Measurements from ENCODE around the gene ATAD3B. TPM values are rescaled to one million over a fixed set of nuclear protein-coding genes. Genes with fewer than 3 reads are reported as not detected.
"Not testable (repeated sequence)": the region's sequence is repeated elsewhere in the genome, so short reads cannot be mapped to it uniquely, and the experiment has no call there.

Gene ATAD3B
- total and polyA plus RNA-seq, 10 of the 15 experiments (the other 5 are each of a cell fraction or from before 2014, with no cell fraction given): 0.03 to 38.8 (median 23.8) TPM

- intact Hi-C loops (cut with micrococcal nuclease; ENCODE audit: unreplicated experiment) (loop anchor here (2.0 to 10.0 kb wide), 2 partner anchors 64 to 130 kb away; partner anchors contain the start of gene AURKAIP1), in situ Hi-C loops (cut with MboI) (loop anchor here (5.0 kb wide), 1 partner anchor 103 kb away; no protein-coding TSS in a partner anchor)
- not testable (repeated sequence) for H3K9ac ChIP-seq (ENCODE audit: control insufficient read depth, insufficient read depth, low read length); H3K36me3 ChIP-seq (ENCODE audit: control insufficient read depth in 2 of 2, insufficient read depth in 2 of 2, low read length in 1 of 2); H3K27me3 ChIP-seq (replicated peaks in 1 of 2; ENCODE audit: control insufficient read depth in 2 of 2, insufficient read depth in 2 of 2, low read length in 1 of 2); H3K79me2 ChIP-seq (ENCODE audit: control insufficient read depth, insufficient read depth, low read length); H3K4me1 ChIP-seq (ENCODE audit: control insufficient read depth, insufficient read depth, low read length); BruUV-seq (replicated peaks); H3K27ac ChIP-seq (ENCODE audit: control insufficient read depth, insufficient read depth); DNase-seq (ENCODE audit: low read depth, low spot score); H3K9me3 ChIP-seq (replicated peaks; ENCODE audit: control insufficient read depth, insufficient read depth, low read length); H3K4me3 ChIP-seq; H4K20me1 ChIP-seq (ENCODE audit: control insufficient read depth, insufficient read depth); FAIRE-seq
- peak; percentile 89 for ATAC-seq
- 37% methylated on average over 16 of the region's 16 CpGs for WGBS (ENCODE audit: insufficient coverage, insufficient replicate concordance, low lambda C conversion rate, missing lambda C conversion rate)
- ChIA-PET POLR2A (interaction anchor here (0.7 to 1.0 kb wide), 2 partner anchors 106 to 130 kb away, joined by 3 read pairs; partner anchors contain the start of genes AURKAIP1 and CCNL2), SMC1A (ENCODE audit: uncharacterized antibody, unreplicated experiment) (interaction anchor here (0.7 to 1.8 kb wide), 4 partner anchors 40 to 273 kb away, joined by 3 to 4 read pairs (median 3); no protein-coding TSS in a partner anchor), CTCF (interaction anchor here (0.6 to 3.4 kb wide), 13 partner anchors 35 to 200 kb away, joined by 3 to 17 read pairs (median 5); partner anchors contain the start of gene DVL1), RAD21 (ENCODE audit: unreplicated experiment) (interaction anchor here (1.2 to 1.6 kb wide), 4 partner anchors 63 to 199 kb away, joined by 3 to 6 read pairs (median 4); no protein-coding TSS in a partner anchor)
- H3K4me2 ChIP-seq (ENCODE audit: control insufficient read depth, insufficient read depth): peak overlapping the region; percentile 11
- H2AFZ ChIP-seq (ENCODE audit: control insufficient read depth, low read depth, low read length): peak overlapping the region; percentile 77
- TF ChIP-seq IKZF2 (IDR thresholded peaks at IDR 0.05) (peak in 1 of 2 experiments; percentile 14; a peak in 2 of 4 replicates), MTA2 (IDR thresholded peaks at IDR 0.05; ENCODE audit: low read depth) (peak; percentile 20; the same call in 1 of the 2 replicates), RAD21 (IDR thresholded peaks at IDR 0.05; ENCODE audit: insufficient read depth, low read depth, low read length) (peak; percentile 44), MLLT1 (IDR thresholded peaks at IDR 0.05) (peak; percentile 72), SMARCA5 (IDR thresholded peaks at IDR 0.05) (peak; percentile 91), YY1 (IDR thresholded peaks at IDR 0.05; ENCODE audit: low read depth, low read length) (0 out of 2 replicates have a peak, but pooled peaks have one; percentile 31), DPF2 (IDR thresholded peaks at IDR 0.05) (peak; percentile 53; the same call in 1 of the 2 replicates), NBN (IDR thresholded peaks at IDR 0.05) (peak; percentile 51), MEF2B (IDR thresholded peaks at IDR 0.05; ENCODE audit: partially characterized antibody, poor library complexity, severe bottlenecking) (peak; percentile 81), BHLHE40 (IDR thresholded peaks at IDR 0.05; ENCODE audit: borderline replicate concordance in 1 of 2, low read depth in 2 of 2, low read length in 1 of 2) (peak; percentile 56 to 97; a peak in 3 of 4 replicates), KLF5 (IDR thresholded peaks at IDR 0.05; ENCODE audit: partially characterized antibody) (peak; percentile 48), GATAD2B (conservative IDR thresholded peaks at IDR 0.05; ENCODE audit: low read depth) (peak; percentile 49; the same call in 1 of the 2 replicates), TCF12 (IDR thresholded peaks at IDR 0.05; ENCODE audit: low read depth, low read length) (peak; percentile 47; the same call in 1 of the 2 replicates), STAT1 (conservative IDR thresholded peaks at IDR 0.05) (peak; percentile 88), IKZF1 (conservative IDR thresholded peaks at IDR 0.05) (peak; percentile 50; the same call in 1 of the 2 replicates)
- TF ChIP-seq, protein P1, sequence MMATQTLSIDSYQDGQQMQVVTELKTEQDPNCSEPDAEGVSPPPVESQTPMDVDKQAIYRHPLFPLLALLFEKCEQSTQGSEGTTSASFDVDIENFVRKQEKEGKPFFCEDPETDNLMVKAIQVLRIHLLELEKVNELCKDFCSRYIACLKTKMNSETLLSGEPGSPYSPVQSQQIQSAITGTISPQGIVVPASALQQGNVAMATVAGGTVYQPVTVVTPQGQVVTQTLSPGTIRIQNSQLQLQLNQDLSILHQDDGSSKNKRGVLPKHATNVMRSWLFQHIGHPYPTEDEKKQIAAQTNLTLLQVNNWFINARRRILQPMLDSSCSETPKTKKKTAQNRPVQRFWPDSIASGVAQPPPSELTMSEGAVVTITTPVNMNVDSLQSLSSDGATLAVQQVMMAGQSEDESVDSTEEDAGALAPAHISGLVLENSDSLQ (IDR thresholded peaks at IDR 0.05): peak; percentile 74
- TF ChIP-seq, protein P2, sequence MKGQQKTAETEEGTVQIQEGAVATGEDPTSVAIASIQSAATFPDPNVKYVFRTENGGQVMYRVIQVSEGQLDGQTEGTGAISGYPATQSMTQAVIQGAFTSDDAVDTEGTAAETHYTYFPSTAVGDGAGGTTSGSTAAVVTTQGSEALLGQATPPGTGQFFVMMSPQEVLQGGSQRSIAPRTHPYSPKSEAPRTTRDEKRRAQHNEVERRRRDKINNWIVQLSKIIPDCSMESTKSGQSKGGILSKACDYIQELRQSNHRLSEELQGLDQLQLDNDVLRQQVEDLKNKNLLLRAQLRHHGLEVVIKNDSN (IDR thresholded peaks at IDR 0.05; ENCODE audit: borderline replicate concordance, extremely low read length, insufficient read depth, low read depth, low read length): peak; percentile 40
- TF ChIP-seq, protein P3, sequence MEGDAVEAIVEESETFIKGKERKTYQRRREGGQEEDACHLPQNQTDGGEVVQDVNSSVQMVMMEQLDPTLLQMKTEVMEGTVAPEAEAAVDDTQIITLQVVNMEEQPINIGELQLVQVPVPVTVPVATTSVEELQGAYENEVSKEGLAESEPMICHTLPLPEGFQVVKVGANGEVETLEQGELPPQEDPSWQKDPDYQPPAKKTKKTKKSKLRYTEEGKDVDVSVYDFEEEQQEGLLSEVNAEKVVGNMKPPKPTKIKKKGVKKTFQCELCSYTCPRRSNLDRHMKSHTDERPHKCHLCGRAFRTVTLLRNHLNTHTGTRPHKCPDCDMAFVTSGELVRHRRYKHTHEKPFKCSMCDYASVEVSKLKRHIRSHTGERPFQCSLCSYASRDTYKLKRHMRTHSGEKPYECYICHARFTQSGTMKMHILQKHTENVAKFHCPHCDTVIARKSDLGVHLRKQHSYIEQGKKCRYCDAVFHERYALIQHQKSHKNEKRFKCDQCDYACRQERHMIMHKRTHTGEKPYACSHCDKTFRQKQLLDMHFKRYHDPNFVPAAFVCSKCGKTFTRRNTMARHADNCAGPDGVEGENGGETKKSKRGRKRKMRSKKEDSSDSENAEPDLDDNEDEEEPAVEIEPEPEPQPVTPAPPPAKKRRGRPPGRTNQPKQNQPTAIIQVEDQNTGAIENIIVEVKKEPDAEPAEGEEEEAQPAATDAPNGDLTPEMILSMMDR (IDR thresholded peaks at IDR 0.05 in 2 of 3, conservative IDR thresholded peaks at IDR 0.05 in 1 of 3; ENCODE audit: control insufficient read depth in 2 of 3, extremely low read depth in 1 of 3, insufficient read depth in 1 of 3, low read depth in 3 of 3, low read length in 3 of 3): peak; percentile 53 to 71 (median 54)
Measured at GRCh38 chr1:1504777-1505365, 33.3 kb downstream of the ATAD3B start.
